ENCODE measurements around the gene TRNAU1AP.
A peak's percentile ranks its signal among the peaks of the same experiment; 100 is the strongest.

Gene TRNAU1AP

GRCh38 chr1:28552758-28553663 is at the start of gene TRNAU1AP:
TSS of gene TRNAU1AP (plus strand) at chr1:28553085. CDS start at chr1:28553111, 26 bp downstream.
- TF ChIP-seq PATZ1 (CRISPR knock-in tag; IDR thresholded peaks at IDR 0.05; ENCODE audit: borderline replicate concordance) (peak; percentile 97), OSR1 (CRISPR knock-in tag; IDR thresholded peaks at IDR 0.05) (no peak)

GRCh38 chr1:28503117-28503516 is 49.8 kb upstream of the TRNAU1AP start:
- ATAC-seq: no peak
- no peak for TF ChIP-seq ZC3H10 (CRISPR knock-in tag; IDR thresholded peaks at IDR 0.05)

More at GRCh38 chr1:28552758-28553663, at the start of gene TRNAU1AP:
- ATAC-seq: peak; percentile 94

GRCh38 chr1:28505406-28506187 is 47.3 kb upstream of the TRNAU1AP start, which contains the start of gene RCC1:
TSS of gene RCC1 (plus strand) at chr1:28506043. CDS start at chr1:28529867, 23,824 bp downstream.
- ATAC-seq: peak; percentile 86
- TF ChIP-seq ZFP30 (CRISPR knock-in tag; IDR thresholded peaks at IDR 0.05) (no peak), TSHZ2 (CRISPR knock-in tag; IDR thresholded peaks at IDR 0.05) (peak; percentile 64; the same call in 1 of the 2 replicates), CSDC2 (CRISPR knock-in tag; IDR thresholded peaks at IDR 0.05) (no peak), ARNTL (CRISPR knock-in tag; IDR thresholded peaks at IDR 0.05; ENCODE audit: borderline replicate concordance, low read depth) (no peak), TOX (CRISPR knock-in tag; IDR thresholded peaks at IDR 0.05; ENCODE audit: borderline replicate concordance) (peak; percentile 53; the same call in 1 of the 2 replicates), BACH2 (CRISPR knock-in tag; IDR thresholded peaks at IDR 0.05; ENCODE audit: borderline replicate concordance) (no peak), ZFP3 (CRISPR knock-in tag; IDR thresholded peaks at IDR 0.05) (no peak)

GRCh38 chr1:28506907-28507246 is 46.0 kb upstream of the TRNAU1AP start:
- no peak for TF ChIP-seq SNAI2 (CRISPR knock-in tag; IDR thresholded peaks at IDR 0.05)
- no peak for TF ChIP-seq CREB5 (CRISPR knock-in tag; IDR thresholded peaks at IDR 0.05; ENCODE audit: low read depth)
- no peak for TF ChIP-seq ISL1 (CRISPR knock-in tag; IDR thresholded peaks at IDR 0.05)
- TF ChIP-seq ZNF70 (CRISPR knock-in tag; IDR thresholded peaks at IDR 0.05): no peak
- no peak for TF ChIP-seq TCF4 (CRISPR knock-in tag; IDR thresholded peaks at IDR 0.05; ENCODE audit: borderline replicate concordance)
- no peak for TF ChIP-seq BACH2 (CRISPR knock-in tag; IDR thresholded peaks at IDR 0.05; ENCODE audit: borderline replicate concordance)
- TF ChIP-seq POU6F1 (CRISPR knock-in tag; IDR thresholded peaks at IDR 0.05; ENCODE audit: borderline replicate concordance, low read depth): no peak
- TF ChIP-seq CSDC2 (CRISPR knock-in tag; IDR thresholded peaks at IDR 0.05): no peak
- TF ChIP-seq ESRRG (CRISPR knock-in tag; IDR thresholded peaks at IDR 0.05): no peak
- TF ChIP-seq ZNF565 (CRISPR knock-in tag; conservative IDR thresholded peaks at IDR 0.05; ENCODE audit: low read depth): no peak
- TF ChIP-seq ZC3H10 (CRISPR knock-in tag; IDR thresholded peaks at IDR 0.05): no peak
- no peak for TF ChIP-seq CSRNP3 (CRISPR knock-in tag; IDR thresholded peaks at IDR 0.05)
- no peak for TF ChIP-seq ZNF8 (CRISPR knock-in tag; IDR thresholded peaks at IDR 0.05)
- no peak for TF ChIP-seq TSHZ2 (CRISPR knock-in tag; IDR thresholded peaks at IDR 0.05)
- TF ChIP-seq GLIS3 (CRISPR knock-in tag; IDR thresholded peaks at IDR 0.05): no peak
- no peak for TF ChIP-seq ARNTL (CRISPR knock-in tag; IDR thresholded peaks at IDR 0.05; ENCODE audit: borderline replicate concordance, low read depth)
- no peak for ATAC-seq
